Astrocyte of the spinal cord (primary cell): ENCODE data around the gene TSPAN9.

Experiments used
- DNase-seq: peaks from one replicate; pipeline ENCODE4 v3.0.0; 2011; ENCODE audit warnings: low read depth, low spot score
- H3K4me3 ChIP-seq: 2 replicates; pipeline ENCODE4 v1.5.1; 2011; ENCODE audit warnings: low read depth, mild to moderate bottlenecking, low read length, moderate library complexity
- in situ Hi-C: cut with HindIII; loops from 2 replicates; pipeline ENCODE4 v1.10.0; 2017; ENCODE audit warnings: low sequenced_read_pairs
- TF ChIP-seq, protein P1 (sequence below): IDR thresholded peaks from 2 replicates; pipeline ENCODE4 v1.5.1; 2012; ENCODE audit warnings: low read depth, mild to moderate bottlenecking, low read length, inconsistent platforms

The TSPAN9 gene

GRCh38 chr12:3279832-3280231 is 202.7 kb downstream of the TSPAN9 start:
- TF ChIP-seq, protein P1, sequence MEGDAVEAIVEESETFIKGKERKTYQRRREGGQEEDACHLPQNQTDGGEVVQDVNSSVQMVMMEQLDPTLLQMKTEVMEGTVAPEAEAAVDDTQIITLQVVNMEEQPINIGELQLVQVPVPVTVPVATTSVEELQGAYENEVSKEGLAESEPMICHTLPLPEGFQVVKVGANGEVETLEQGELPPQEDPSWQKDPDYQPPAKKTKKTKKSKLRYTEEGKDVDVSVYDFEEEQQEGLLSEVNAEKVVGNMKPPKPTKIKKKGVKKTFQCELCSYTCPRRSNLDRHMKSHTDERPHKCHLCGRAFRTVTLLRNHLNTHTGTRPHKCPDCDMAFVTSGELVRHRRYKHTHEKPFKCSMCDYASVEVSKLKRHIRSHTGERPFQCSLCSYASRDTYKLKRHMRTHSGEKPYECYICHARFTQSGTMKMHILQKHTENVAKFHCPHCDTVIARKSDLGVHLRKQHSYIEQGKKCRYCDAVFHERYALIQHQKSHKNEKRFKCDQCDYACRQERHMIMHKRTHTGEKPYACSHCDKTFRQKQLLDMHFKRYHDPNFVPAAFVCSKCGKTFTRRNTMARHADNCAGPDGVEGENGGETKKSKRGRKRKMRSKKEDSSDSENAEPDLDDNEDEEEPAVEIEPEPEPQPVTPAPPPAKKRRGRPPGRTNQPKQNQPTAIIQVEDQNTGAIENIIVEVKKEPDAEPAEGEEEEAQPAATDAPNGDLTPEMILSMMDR: no peak
- in situ Hi-C loops: loop anchor here (10.0 kb wide), 1 partner anchor 205 kb away; the partner anchor contains the start of gene TSPAN9
- no peak for DNase-seq
- H3K4me3 ChIP-seq: no peak overlapping the region

- no peak for DNase-seq
- TF ChIP-seq, protein P1: no peak
- in situ Hi-C loops: no loop called here
- H3K4me3 ChIP-seq: no peak overlapping the region
These were observed 203.8 kb downstream of the TSPAN9 start for GRCh38 chr12:3280967-3281366.

GRCh38 chr12:3281588-3282383 is 204.6 kb downstream of the TSPAN9 start:
- TF ChIP-seq, protein P1: no peak
- no peak overlapping the region for H3K4me3 ChIP-seq
- DNase-seq: no peak
- in situ Hi-C loops: no loop called here

DNA sequence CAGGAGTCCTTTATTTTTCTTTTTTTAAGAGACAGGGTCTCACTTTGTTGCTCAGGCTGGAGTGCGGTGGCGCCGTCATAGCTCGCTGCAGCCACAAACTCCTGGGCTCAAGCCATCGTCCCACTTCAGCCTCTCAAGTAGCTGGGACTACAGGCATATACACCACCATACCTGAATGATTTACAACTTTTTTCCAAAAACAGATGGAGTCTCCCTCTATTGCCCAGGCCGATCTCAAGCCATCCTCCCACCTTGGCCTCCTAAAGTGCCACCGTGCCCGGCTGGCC is 205.1 kb downstream of the TSPAN9 start:
- no peak overlapping the region for H3K4me3 ChIP-seq
- DNase-seq: no peak
- TF ChIP-seq, protein P1: no peak
- in situ Hi-C loops: no loop called here

DNA sequence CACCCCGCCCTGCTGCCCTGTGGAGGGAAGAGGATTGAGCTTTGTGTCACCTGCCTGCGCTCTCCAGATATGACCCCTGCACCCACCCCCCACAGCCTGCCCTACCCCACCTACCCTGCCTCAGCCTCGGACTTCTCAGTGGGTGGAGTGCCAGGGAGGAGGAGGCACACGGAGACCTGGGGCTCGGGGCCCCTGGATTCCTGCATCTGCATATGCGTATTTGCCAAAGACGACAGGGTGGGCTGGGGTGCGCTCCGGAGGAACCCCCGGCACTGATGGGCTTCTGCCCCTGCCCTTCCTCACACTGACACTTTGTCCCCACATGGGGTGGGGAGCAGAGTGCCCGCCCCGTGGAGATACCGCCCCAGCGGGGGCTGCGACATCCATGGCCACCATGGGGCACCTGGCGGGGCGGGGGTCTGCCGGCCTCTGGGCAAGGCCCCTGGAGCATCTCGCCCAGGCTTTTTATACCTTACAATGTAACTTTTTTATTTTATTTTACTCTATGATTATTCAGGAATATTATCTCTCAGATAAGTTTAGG is 206.0 kb downstream of the TSPAN9 start:
- H3K4me3 ChIP-seq: no peak overlapping the region
- TF ChIP-seq, protein P1: no peak
- in situ Hi-C loops: no loop called here
- DNase-seq: no peak

- TF ChIP-seq, protein P1: no peak
- no peak for DNase-seq
- in situ Hi-C loops: no loop called here
- H3K4me3 ChIP-seq: no peak overlapping the region
These were observed 207.2 kb downstream of the TSPAN9 start for GRCh38 chr12:3284405-3284804.
